HCT116 (cell line): Measurements from ENCODE around the gene APBA2. TPM values are rescaled to one million over a fixed set of nuclear protein-coding genes. Genes with fewer than 3 reads are reported as not detected.

Experiments used
- ATAC-seq: fragments of 200-7000 bp; cut with Tn5 transposase; 2 replicates; pipeline ENCODE4 v1.9.1; 2020; ENCODE audit warnings: mild to moderate bottlenecking, moderate library complexity
- BruUV-seq: library from RNA; stranded (reverse); fragments of 400-500 nt; replicated peaks from 2 replicates; lab custom pipeline; 2021; lab: Mats Ljungman, UMichigan
- CTCF ChIA-PET: fragments of 300-600 bp; sonication (Branson Sonifier 250); formaldehyde crosslinking; loops from one replicate; lab custom pipeline; 2021; ENCODE audit warnings: antibody characterized with exemption; lab: Charles Lee
- POLR2A ChIA-PET: fragments of 300-600, 350-600 bp; sonication (Branson Sonifier 250); formaldehyde crosslinking; loops from one replicate; lab custom pipeline; 2021; ENCODE audit warnings: antibody characterized with exemption; lab: Charles Lee
- RAD21 ChIA-PET, 2 experiments: fragments of 300-600 bp; sonication (Branson Sonifier 250); formaldehyde crosslinking; loops; one replicate each; lab custom pipeline; 2023; ENCODE audit warnings: low total read pairs in 2 of 2; ENCODE audit not compliant: uncharacterized antibody in 2 of 2, unreplicated experiment in 2 of 2, low non-redundant PET in 1 of 2; lab: Charles Lee
- DNase-seq: peaks from one replicate; pipeline ENCODE4 v3.0.0-alpha.2; 2010; ENCODE audit warnings: low read depth, low spot score
- H2AFZ ChIP-seq: fragments of 200-600 bp; shearing (Covaris generic), sonication (generic); 2 replicates; pipeline ENCODE4 v1.6.1; 2017; ENCODE audit warnings: low read depth, mixed run types, mixed read lengths, antibody characterized with exemption, low read length; ENCODE audit not compliant: poor library complexity, severe bottlenecking
- H3K27ac ChIP-seq: 2 replicates; pipeline ENCODE4 v1.5.1; 2012; ENCODE audit warnings: low read depth, low read length
- H3K27me3 ChIP-seq: fragments of 200-600 bp; sonication (generic); 2 replicates; pipeline ENCODE4 v1.6.1; 2016; ENCODE audit warnings: mixed run types, low read length, mixed read lengths; ENCODE audit not compliant: insufficient read depth
- H3K36me3 ChIP-seq, 2 experiments: fragments of 200-500 bp in 1 of 2; fragments of 200-600 bp in 1 of 2; sonication (Bioruptor generic) in 1 of 2; sonication (generic) in 1 of 2; 2 replicates each; pipeline versions ENCODE4 v1.5.1 to v1.6.1; 2014 to 2016; ENCODE audit warnings: low read length in 2 of 2, inconsistent platforms in 1 of 2, mixed read lengths in 1 of 2, mixed run types in 1 of 2; ENCODE audit not compliant: insufficient read depth in 2 of 2, control insufficient read depth in 1 of 2
- H3K4me1 ChIP-seq, 2 experiments: fragments of 200-600 bp in 1 of 2; sonication (generic) in 1 of 2; 2 replicates each; pipeline versions ENCODE4 v1.5.1 to v1.6.1; 2012 to 2017; ENCODE audit warnings: low read length in 2 of 2, inconsistent platforms in 1 of 2, mild to moderate bottlenecking in 1 of 2, mixed read lengths in 1 of 2, mixed run types in 1 of 2, moderate library complexity in 1 of 2; ENCODE audit not compliant: insufficient read depth in 2 of 2, control insufficient read depth in 1 of 2
- H3K4me2 ChIP-seq: fragments of 200-600 bp; sonication (generic); 2 replicates; pipeline ENCODE4 v1.6.1; 2017; ENCODE audit warnings: mixed run types, low read length, mixed read lengths
- H3K4me3 ChIP-seq, 2 experiments: fragments of 200-600 bp in 1 of 2; sonication (generic) in 1 of 2; replicated peaks in 1 of 2; 2 replicates each; pipeline ENCODE4 v1.5.1; 2011 to 2016; ENCODE audit warnings: low read length in 2 of 2, control low read depth in 1 of 2, low read depth in 1 of 2, mild to moderate bottlenecking in 1 of 2, mixed read lengths in 1 of 2, mixed run types in 1 of 2
- H3K79me2 ChIP-seq: fragments of 200-600 bp; sonication (generic); 2 replicates; pipeline ENCODE4 v1.6.1; 2017; ENCODE audit warnings: mild to moderate bottlenecking, mixed run types, low read length, moderate library complexity, mixed read lengths; ENCODE audit not compliant: insufficient read depth
- H3K9ac ChIP-seq: fragments of 200-600 bp; sonication (generic); 2 replicates; pipeline ENCODE4 v1.6.1; 2016; ENCODE audit warnings: low read length, mixed read lengths
- H3K9me2 ChIP-seq: fragments of 200-600 bp; sonication (generic), shearing (Covaris generic); 2 replicates; pipeline ENCODE4 v1.6.1; 2017; ENCODE audit warnings: mixed run types, mild to moderate bottlenecking, moderate library complexity; ENCODE audit not compliant: insufficient read depth
- H3K9me3 ChIP-seq, 2 experiments: fragments of 200-500 bp in 1 of 2; fragments of 200-600 bp in 1 of 2; sonication (Bioruptor generic) in 1 of 2; sonication (generic) in 1 of 2; 2 replicates each; pipeline ENCODE4 v1.6.1; 2014 to 2017; ENCODE audit warnings: low read length in 2 of 2, mixed read lengths in 2 of 2, inconsistent platforms in 1 of 2, low read depth in 1 of 2, mild to moderate bottlenecking in 1 of 2, mixed run types in 1 of 2, moderate library complexity in 1 of 2; ENCODE audit not compliant: control insufficient read depth in 1 of 2, insufficient read depth in 1 of 2
- H4K20me1 ChIP-seq: fragments of 200-600 bp; sonication (generic), shearing (Covaris generic); 2 replicates; pipeline ENCODE4 v1.6.1; 2017; ENCODE audit warnings: mixed run types, mild to moderate bottlenecking, moderate library complexity; ENCODE audit not compliant: insufficient read depth
- ATF3 ChIP-seq: IDR thresholded peaks from 2 replicates; pipeline ENCODE4 v1.6.1; 2012
- CBX3 ChIP-seq: IDR thresholded peaks from 2 replicates; pipeline ENCODE4 v1.6.1; 2012; ENCODE audit warnings: low read depth
- CEBPB ChIP-seq: IDR thresholded peaks from 2 replicates; pipeline ENCODE4 v1.6.1; 2012; ENCODE audit warnings: low read depth
- EGR1 ChIP-seq: IDR thresholded peaks from 2 replicates; pipeline ENCODE4 v1.6.1; 2012; ENCODE audit warnings: low read depth
- ELF1 ChIP-seq: IDR thresholded peaks from 2 replicates; pipeline ENCODE4 v1.6.1; 2012; ENCODE audit warnings: low read depth, borderline replicate concordance
- EZH2 ChIP-seq: fragments of 200-600 bp; sonication (generic); IDR thresholded peaks from 2 replicates; pipeline ENCODE4 v1.6.1; 2017; ENCODE audit warnings: antibody characterized with exemption, mixed run types
- EZH2phosphoT487 ChIP-seq: fragments of 200-600 bp; IDR thresholded peaks from 2 replicates; pipeline ENCODE4 v1.6.1; 2018; ENCODE audit warnings: antibody characterized with exemption, borderline replicate concordance
- JUND ChIP-seq: IDR thresholded peaks from 2 replicates; pipeline ENCODE4 v1.6.1; 2012
- POLR2AphosphoS5 ChIP-seq: IDR thresholded peaks from 2 replicates; pipeline ENCODE4 v1.6.1; 2011; ENCODE audit warnings: mild to moderate bottlenecking, low read depth, low read length, moderate library complexity
- RAD21 ChIP-seq: IDR thresholded peaks from 2 replicates; pipeline ENCODE4 v1.6.1; 2012; ENCODE audit warnings: low read depth, mild to moderate bottlenecking
- SIN3A ChIP-seq: IDR thresholded peaks from 2 replicates; pipeline ENCODE4 v1.6.1; 2012; ENCODE audit warnings: low read depth
- SP1 ChIP-seq: IDR thresholded peaks from 2 replicates; pipeline ENCODE4 v1.6.1; 2012; ENCODE audit warnings: low read depth
- SRF ChIP-seq: IDR thresholded peaks from 2 replicates; pipeline ENCODE4 v1.6.1; 2012; ENCODE audit warnings: low read depth
- YY1 ChIP-seq: IDR thresholded peaks from 2 replicates; pipeline ENCODE4 v1.6.1; 2011; ENCODE audit warnings: low read length, low read depth, moderate library complexity, mild to moderate bottlenecking; ENCODE audit not compliant: insufficient replicate concordance; ENCODE audit errors: extremely low read depth
- ZFX ChIP-seq: fragments of 450-650 bp; IDR thresholded peaks from 2 replicates; pipeline ENCODE4 v1.6.1; 2017
- ZNF274 ChIP-seq: fragments of 200-500 bp; sonication (Bioruptor generic); IDR thresholded peaks from 2 replicates; pipeline ENCODE4 v1.6.1; 2014; ENCODE audit warnings: mild to moderate bottlenecking, low read depth, low read length, inconsistent platforms
- intact Hi-C: fragments of 100-400 bp; cut with micrococcal nuclease; formaldehyde crosslinking; loops from 2 replicates; pipeline ENCODE4 v1.10.0; 2022
- total RNA-seq: library from RNA; stranded (reverse); gene quantifications from one replicate; pipeline ENCODE4 v1.2.1, GENCODE V29; 2021; ENCODE audit not compliant: unreplicated experiment
- TF ChIP-seq, protein P1 (sequence below): IDR thresholded peaks from 2 replicates; pipeline ENCODE4 v1.6.1; 2012; ENCODE audit warnings: low read depth
- TF ChIP-seq, protein P2 (sequence below): IDR thresholded peaks from 2 replicates; pipeline ENCODE4 v1.6.1; 2011; ENCODE audit warnings: mild to moderate bottlenecking, low read length, moderate library complexity; ENCODE audit not compliant: insufficient replicate concordance; ENCODE audit errors: extremely low read depth

The APBA2 gene
- total RNA-seq, 1 experiment from 2014 or later = 0.47 TPM

DNA sequence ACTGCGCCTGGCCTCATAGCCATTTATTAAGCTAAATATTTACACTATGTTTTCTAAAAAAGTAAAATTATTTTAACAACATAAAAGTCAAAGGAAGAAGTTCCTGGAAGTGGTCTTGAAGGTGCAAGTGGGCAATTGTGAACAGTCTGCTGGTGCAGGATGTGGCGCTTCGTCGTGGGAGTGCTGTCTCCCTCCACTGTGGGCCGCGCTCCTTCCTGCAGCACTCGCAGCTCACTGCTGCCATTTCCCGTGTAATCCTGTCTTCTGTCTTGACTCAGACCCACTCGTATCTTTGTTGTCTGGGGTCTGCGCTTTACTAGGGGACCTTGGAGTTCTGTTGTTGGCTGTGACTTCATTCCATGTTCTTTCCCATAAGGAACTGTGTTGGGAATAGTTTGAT, 56.3 kb downstream of the APBA2 start:
- H4K20me1 ChIP-seq = no peaks in the 10 kb centered on the region
- no TSS peak for BruUV-seq
- H2AFZ ChIP-seq = no peak overlapping the region
- ChIA-PET CTCF (no interaction called here), POLR2A (no interaction called here), RAD21 (no interaction called here)
- no peak overlapping the region for H3K4me3 ChIP-seq
- H3K9me2 ChIP-seq = no peaks in the 10 kb centered on the region
- H3K4me1 ChIP-seq = no peaks in the 10 kb centered on the region
- H3K27ac ChIP-seq = no peak overlapping the region
- intact Hi-C loops = no loop called here
- no peaks in the 10 kb centered on the region for H3K36me3 ChIP-seq
- no peaks in the 10 kb centered on the region for H3K79me2 ChIP-seq
- H3K9ac ChIP-seq = no peak overlapping the region
- no peak overlapping the region for H3K4me2 ChIP-seq
- DNase-seq (no peak), ATAC-seq (no peak)
- no peaks in the 10 kb centered on the region for H3K9me3 ChIP-seq
- no peaks in the 10 kb centered on the region for H3K27me3 ChIP-seq
- TF ChIP-seq RAD21 (no peak), JUND (no peak), EGR1 (no peak), CEBPB (no peak)

DNA sequence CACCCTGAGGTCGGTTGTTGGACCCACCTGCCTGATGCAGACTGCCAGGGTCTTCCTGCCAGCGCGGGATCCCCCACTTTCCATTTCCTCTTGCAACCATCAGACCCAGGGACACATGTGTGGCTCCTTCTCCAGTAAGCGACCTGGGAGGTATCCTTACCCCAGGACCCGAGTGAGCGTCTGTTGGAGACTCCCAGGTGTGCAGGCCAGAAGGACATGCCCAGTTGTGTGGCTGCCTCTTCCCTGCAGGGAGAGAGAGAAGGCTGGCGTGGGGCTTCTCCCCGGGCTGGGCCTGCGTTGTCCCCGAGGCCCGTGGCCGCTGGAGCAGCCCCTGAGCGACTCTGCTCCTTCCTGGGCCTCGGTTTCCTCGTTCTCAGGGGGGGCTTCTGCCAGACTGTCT, 56.8 kb downstream of the APBA2 start:
- Histone ChIP-seq H4K20me1 (no peaks in the 10 kb centered on the region), H3K9ac (no peak overlapping the region), H3K9me2 (no peaks in the 10 kb centered on the region), H3K79me2 (no peaks in the 10 kb centered on the region), H3K4me1 (no peaks in the 10 kb centered on the region), H3K36me3 (no peaks in the 10 kb centered on the region), H3K9me3 (no peaks in the 10 kb centered on the region), H3K4me3 (no peak overlapping the region), H3K27ac (no peak overlapping the region), H3K4me2 (no peak overlapping the region), H2AFZ (no peak overlapping the region), H3K27me3 (no peaks in the 10 kb centered on the region)
- RAD21 ChIA-PET = no interaction called here
- intact Hi-C loops = no loop called here
- CTCF ChIA-PET = no interaction called here
- ATAC-seq = no peak
- DNase-seq = no peak
- BruUV-seq = no TSS peak
- POLR2A ChIA-PET = no interaction called here
- TF ChIP-seq JUND = no peak
- TF ChIP-seq CBX3 = no peak
- no peak for TF ChIP-seq ZFX
- no peak for TF ChIP-seq SIN3A
- TF ChIP-seq, protein P1, sequence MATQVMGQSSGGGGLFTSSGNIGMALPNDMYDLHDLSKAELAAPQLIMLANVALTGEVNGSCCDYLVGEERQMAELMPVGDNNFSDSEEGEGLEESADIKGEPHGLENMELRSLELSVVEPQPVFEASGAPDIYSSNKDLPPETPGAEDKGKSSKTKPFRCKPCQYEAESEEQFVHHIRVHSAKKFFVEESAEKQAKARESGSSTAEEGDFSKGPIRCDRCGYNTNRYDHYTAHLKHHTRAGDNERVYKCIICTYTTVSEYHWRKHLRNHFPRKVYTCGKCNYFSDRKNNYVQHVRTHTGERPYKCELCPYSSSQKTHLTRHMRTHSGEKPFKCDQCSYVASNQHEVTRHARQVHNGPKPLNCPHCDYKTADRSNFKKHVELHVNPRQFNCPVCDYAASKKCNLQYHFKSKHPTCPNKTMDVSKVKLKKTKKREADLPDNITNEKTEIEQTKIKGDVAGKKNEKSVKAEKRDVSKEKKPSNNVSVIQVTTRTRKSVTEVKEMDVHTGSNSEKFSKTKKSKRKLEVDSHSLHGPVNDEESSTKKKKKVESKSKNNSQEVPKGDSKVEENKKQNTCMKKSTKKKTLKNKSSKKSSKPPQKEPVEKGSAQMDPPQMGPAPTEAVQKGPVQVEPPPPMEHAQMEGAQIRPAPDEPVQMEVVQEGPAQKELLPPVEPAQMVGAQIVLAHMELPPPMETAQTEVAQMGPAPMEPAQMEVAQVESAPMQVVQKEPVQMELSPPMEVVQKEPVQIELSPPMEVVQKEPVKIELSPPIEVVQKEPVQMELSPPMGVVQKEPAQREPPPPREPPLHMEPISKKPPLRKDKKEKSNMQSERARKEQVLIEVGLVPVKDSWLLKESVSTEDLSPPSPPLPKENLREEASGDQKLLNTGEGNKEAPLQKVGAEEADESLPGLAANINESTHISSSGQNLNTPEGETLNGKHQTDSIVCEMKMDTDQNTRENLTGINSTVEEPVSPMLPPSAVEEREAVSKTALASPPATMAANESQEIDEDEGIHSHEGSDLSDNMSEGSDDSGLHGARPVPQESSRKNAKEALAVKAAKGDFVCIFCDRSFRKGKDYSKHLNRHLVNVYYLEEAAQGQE = no peak
- no peak for TF ChIP-seq YY1
- TF ChIP-seq, protein P2, sequence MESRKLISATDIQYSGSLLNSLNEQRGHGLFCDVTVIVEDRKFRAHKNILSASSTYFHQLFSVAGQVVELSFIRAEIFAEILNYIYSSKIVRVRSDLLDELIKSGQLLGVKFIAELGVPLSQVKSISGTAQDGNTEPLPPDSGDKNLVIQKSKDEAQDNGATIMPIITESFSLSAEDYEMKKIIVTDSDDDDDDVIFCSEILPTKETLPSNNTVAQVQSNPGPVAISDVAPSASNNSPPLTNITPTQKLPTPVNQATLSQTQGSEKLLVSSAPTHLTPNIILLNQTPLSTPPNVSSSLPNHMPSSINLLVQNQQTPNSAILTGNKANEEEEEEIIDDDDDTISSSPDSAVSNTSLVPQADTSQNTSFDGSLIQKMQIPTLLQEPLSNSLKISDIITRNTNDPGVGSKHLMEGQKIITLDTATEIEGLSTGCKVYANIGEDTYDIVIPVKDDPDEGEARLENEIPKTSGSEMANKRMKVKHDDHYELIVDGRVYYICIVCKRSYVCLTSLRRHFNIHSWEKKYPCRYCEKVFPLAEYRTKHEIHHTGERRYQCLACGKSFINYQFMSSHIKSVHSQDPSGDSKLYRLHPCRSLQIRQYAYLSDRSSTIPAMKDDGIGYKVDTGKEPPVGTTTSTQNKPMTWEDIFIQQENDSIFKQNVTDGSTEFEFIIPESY = no peak
- no peak for TF ChIP-seq RAD21
- no peak for TF ChIP-seq ATF3
- no peak for TF ChIP-seq SP1
- TF ChIP-seq POLR2AphosphoS5 = no peak
- no peak for TF ChIP-seq EZH2phosphoT487
- no peak for TF ChIP-seq ELF1
- no peak for TF ChIP-seq EZH2
- no peak for TF ChIP-seq ZNF274
- TF ChIP-seq CEBPB = no peak
- no peak for TF ChIP-seq SRF
